Omental fat pad (tissue), 4 donors: ENCODE data around the gene ARMH3. TPM values are rescaled to one million over a fixed set of nuclear protein-coding genes. Genes with fewer than 3 reads are reported as not detected.
"Not testable (repeated sequence)": the region's sequence is repeated elsewhere in the genome, so short reads cannot be mapped to it uniquely, and the experiment has no call there.

ENCODE experiments used
- ATAC-seq: fragments of 150-250 bp; one replicate; pipeline ENCODE4 v1.9.1; 2016; ENCODE audit warnings: mild to moderate bottlenecking, moderate library complexity; ENCODE audit not compliant: low FRiP score
- DNase-seq: peaks from one replicate; pipeline ENCODE4 v3.0.0-alpha.2; 2019; ENCODE audit warnings: low spot score
- total RNA-seq, 4 donors: library from RNA; depleted of rRNA; stranded (reverse); fragments of >200 nt; gene quantifications; one replicate each; pipeline ENCODE4 v1.1.0, GENCODE V29; 2016
- TF ChIP-seq, protein P1 (sequence below), 3 donors: fragments of 450-650 bp; IDR thresholded peaks; one replicate each; pipeline ENCODE4 v1.5.1; 2016 to 2017; ENCODE audit warnings: antibody characterized with exemption in 3 of 3, mild to moderate bottlenecking in 3 of 3, moderate library complexity in 2 of 3

ARMH3 gene
- total RNA-seq, 4 donors from 2014 or later = 10.0 to 61.8 (median 12.7) TPM

- DNase-seq (no peak), ATAC-seq (no peak)
- TF ChIP-seq, protein P1, sequence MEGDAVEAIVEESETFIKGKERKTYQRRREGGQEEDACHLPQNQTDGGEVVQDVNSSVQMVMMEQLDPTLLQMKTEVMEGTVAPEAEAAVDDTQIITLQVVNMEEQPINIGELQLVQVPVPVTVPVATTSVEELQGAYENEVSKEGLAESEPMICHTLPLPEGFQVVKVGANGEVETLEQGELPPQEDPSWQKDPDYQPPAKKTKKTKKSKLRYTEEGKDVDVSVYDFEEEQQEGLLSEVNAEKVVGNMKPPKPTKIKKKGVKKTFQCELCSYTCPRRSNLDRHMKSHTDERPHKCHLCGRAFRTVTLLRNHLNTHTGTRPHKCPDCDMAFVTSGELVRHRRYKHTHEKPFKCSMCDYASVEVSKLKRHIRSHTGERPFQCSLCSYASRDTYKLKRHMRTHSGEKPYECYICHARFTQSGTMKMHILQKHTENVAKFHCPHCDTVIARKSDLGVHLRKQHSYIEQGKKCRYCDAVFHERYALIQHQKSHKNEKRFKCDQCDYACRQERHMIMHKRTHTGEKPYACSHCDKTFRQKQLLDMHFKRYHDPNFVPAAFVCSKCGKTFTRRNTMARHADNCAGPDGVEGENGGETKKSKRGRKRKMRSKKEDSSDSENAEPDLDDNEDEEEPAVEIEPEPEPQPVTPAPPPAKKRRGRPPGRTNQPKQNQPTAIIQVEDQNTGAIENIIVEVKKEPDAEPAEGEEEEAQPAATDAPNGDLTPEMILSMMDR (IDR thresholded peaks at IDR 0.05) = no peak
These were observed 15.5 kb downstream of the ARMH3 start for GRCh38 chr10:102040305-102041050.

GRCh38 chr10:102038410-102038809 is 17.6 kb downstream of the ARMH3 start:
- DNase-seq = no peak
- ATAC-seq = no peak
- TF ChIP-seq, protein P1 (IDR thresholded peaks at IDR 0.05) = no peak

DNA sequence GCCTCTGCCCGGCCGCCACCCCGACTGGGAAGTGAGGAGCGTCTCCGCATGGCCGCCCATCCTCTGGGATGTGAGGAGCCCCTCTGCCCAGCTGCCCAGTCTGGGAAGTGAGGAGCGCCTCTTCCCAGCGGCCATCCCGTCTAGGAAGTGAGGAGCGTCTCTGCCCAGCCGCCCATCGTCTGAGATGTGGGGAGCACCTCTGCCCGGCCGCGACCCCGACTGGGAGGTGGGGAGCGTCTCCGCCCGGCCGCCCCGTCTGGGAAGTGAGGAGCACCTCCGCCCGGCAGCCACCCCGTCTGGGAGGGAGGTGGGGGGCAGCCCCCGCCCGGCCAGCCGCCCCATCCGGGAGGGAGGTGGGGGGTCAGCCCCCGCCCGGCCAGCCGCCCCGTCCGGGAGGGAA is 20.2 kb downstream of the ARMH3 start:
- not testable (repeated sequence) for ATAC-seq, DNase-seq

- no peak for ATAC-seq
- TF ChIP-seq, protein P1 (IDR thresholded peaks at IDR 0.05) = no peak
- no peak for DNase-seq
These were observed 22.2 kb downstream of the ARMH3 start for GRCh38 chr10:102033787-102034186.

- ATAC-seq (no peak), DNase-seq (no peak)
These were observed 28.7 kb downstream of the ARMH3 start for GRCh38 chr10:102027261-102027660.

DNA sequence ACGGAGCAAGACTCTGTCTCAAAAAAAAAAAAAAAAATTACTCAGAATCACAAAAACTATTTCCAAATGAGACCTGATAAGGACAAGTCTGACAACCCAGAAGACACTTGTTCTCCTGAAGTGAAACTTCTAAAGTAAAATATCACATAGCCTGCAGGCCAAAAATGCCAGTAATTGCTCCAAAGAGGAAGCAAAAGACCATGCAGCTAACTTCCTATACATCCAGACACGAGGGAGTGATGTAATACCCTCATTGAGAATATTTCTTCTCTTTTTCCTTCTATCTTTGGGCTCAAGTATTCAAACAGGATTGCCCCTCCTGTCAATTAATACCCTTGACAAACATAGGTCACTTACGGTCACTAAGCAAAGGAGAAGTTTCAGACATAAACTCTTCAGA is 31.2 kb downstream of the ARMH3 start:
- TF ChIP-seq, protein P1 (IDR thresholded peaks at IDR 0.05) = no peak
- ATAC-seq (no peak), DNase-seq (no peak)

More at GRCh38 chr10:102027261-102027660, 28.7 kb downstream of the ARMH3 start:
- TF ChIP-seq, protein P1 (IDR thresholded peaks at IDR 0.05) = no peak

GRCh38 chr10:102020938-102021337 is 35.0 kb downstream of the ARMH3 start:
- TF ChIP-seq, protein P1 (IDR thresholded peaks at IDR 0.05) = no peak
- ATAC-seq = no peak
- no peak for DNase-seq
